Measurements from ENCODE around the gene MDM4.

The MDM4 gene

GRCh38 chr1:204583909-204584632 is 67.9 kb downstream of the MDM4 start:
- no peak for DNase-seq

GRCh38 chr1:204584699-204585372 is 68.6 kb downstream of the MDM4 start:
- no peak for DNase-seq

GRCh38 chr1:204587621-204588020 is 71.4 kb downstream of the MDM4 start:
- no peak for DNase-seq

- no peak for DNase-seq
Measured at GRCh38 chr1:204588826-204589225, 72.6 kb downstream of the MDM4 start.

- no peak for DNase-seq
Measured at GRCh38 chr1:204589409-204590038, 73.3 kb downstream of the MDM4 start.

- DNase-seq, result no peak
Measured at GRCh38 chr1:204591473-204592090, 75.4 kb downstream of the MDM4 start.

GRCh38 chr1:204592246-204592948 is 76.2 kb downstream of the MDM4 start:
- no peak for DNase-seq

- no peak for DNase-seq
Measured at GRCh38 chr1:204598319-204598969, 82.2 kb downstream of the MDM4 start.

- DNase-seq, result no peak
Measured at GRCh38 chr1:204599098-204599497, 82.9 kb downstream of the MDM4 start.

- no peak for DNase-seq
Measured at GRCh38 chr1:204599596-204599995, 83.4 kb downstream of the MDM4 start.

- DNase-seq, result no peak
Measured at GRCh38 chr1:204600203-204600602, 84.0 kb downstream of the MDM4 start.

- DNase-seq, result no peak
Measured at GRCh38 chr1:204600968-204601367, 84.8 kb downstream of the MDM4 start.

GRCh38 chr1:204602111-204602579 is 85.9 kb downstream of the MDM4 start:
- no peak for DNase-seq

GRCh38 chr1:204602871-204603542 is 86.8 kb downstream of the MDM4 start:
- no peak for DNase-seq

- no peak for DNase-seq
Measured at GRCh38 chr1:204605791-204606190, 89.6 kb downstream of the MDM4 start.

Measured in activated T-cell treated with anti-CD3 and anti-CD28 coated beads for 4 hours (primary cell).